Suppressor macrophage treated with lipopolysaccharide for 1 hour (primary cell): Measurements from ENCODE around the gene CLK4.

Experiments used
- DNase-seq, 3 donors: peaks; one replicate each; pipeline ENCODE4 v3.0.0-alpha.2; 2020 to 2022

The CLK4 gene

DNA sequence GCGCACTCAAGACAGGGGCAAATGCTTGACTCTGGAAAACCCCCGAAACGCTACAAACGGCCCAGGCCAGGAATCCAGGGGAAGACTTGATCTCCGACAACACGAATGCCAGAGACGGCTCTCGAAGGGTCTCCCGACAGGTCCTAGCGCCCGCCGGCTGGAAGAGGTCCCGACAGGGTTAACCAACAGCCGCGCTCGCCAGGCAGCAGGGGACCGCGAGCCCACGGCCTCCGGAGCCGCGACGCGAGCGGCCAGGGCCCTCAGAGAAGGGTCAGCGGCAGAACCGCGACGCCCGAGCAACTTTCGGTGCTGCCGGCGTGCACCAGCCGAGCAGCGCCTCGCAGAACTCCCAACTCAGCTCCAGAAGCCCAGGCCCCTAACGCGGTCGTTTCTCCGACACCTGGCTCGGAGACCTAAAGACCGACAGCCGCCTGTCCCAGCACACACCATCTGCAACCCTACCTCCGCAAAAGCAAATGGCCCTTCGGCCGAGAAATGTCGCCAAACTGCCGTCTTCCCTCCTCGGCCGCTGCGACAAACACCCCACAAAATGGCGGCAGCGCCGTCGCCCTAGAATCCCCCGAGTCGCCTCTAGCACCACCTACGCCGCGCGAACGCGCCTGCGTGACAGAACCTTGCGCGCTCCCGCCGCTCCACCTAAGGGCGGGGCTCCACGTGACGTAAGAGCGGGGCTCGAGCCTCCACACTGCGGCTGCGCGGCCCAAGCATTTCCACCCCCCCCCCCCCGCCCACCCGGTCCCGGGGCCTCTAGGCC is at the start of gene CLK4:
TSS of gene CLK4 (minus strand) at position 567 of the 775 bp plus-strand sequence. CDS start 3,634 bp downstream, outside the sequence.
- peak; percentile 98 to 99 (median 99) for DNase-seq

DNA sequence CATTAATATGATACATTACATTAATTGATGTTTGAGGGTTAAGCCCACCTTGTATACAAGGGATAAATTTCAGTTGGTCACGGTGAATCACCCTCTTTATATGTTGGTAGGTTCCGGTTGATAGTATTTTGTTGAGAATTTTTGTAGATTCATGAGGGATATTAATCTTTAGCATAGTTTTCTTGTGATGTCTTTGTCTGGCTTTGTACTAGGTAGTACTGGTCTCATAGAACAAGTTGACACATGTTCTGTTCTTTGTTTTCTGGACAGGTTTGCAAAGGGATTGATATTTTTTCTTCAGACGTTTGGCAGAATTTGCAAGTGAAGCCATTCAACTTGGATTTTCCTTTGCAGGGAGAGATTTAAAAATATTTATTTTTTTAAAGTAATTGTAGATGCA is 49.1 kb upstream of the CLK4 start:
- no peak for DNase-seq

DNA sequence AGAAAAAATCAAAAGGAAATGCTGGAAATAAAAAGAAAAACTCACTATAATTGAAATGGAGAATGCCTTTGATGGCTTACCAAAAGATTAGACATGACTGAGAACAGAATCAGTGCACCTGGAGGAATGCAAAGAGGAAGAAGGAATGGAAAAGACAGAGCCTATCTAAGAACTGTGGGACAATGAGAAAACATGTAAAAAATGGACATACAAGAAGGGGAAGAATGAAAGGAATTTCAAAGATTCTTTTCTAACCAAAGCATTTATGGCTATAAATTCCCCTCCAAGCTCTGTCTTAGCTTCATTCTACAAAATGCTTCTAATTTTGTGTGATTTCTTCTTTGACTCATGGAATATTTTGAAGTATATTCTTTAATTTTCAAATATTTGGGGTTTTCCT is 47.5 kb upstream of the CLK4 start:
- DNase-seq = no peak

DNA sequence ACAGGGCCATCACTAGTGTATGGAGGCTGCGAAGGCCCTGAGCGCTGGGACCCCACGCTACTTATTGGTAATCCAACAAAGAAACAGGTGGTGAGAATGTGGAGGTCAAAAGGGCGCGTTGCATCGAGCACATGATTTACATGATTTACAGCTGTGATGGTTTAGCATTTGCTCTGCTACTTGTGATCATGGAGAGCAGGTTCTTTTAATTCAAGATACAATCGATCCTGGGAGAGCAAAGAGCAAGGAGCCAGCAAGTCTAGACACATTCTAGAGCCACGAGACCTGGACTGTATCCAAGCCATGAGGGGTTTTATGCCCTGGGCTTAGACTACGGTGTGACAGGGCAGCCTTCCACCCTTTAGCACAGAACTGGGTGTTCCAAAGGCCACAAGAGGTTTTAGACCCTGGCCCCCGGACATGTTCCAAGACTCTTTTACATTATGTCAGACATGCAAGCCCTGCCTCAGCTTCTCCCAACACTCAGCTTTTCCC is 47.0 kb upstream of the CLK4 start:
- no peak for DNase-seq

DNA sequence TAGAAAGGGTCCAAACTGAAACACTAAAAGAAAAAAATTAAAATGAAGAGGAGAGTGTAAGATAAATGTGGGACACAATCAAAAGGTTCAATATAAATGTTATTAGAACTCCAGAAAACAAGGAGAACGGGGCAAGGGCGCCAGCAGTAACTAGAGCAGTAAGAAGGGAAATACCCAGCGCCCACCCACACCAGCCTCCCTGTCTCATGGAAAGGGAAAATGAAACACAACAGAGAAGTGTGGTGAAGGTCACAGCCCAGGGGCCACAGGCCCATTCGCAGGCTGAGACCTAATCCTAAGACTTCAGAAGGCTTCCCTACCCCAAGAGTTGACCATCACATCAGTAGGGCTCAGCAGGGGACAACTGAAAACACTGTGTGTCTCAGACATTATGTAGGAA is 45.8 kb upstream of the CLK4 start:
- DNase-seq = peak; percentile 68 to 85 (median 71)

DNA sequence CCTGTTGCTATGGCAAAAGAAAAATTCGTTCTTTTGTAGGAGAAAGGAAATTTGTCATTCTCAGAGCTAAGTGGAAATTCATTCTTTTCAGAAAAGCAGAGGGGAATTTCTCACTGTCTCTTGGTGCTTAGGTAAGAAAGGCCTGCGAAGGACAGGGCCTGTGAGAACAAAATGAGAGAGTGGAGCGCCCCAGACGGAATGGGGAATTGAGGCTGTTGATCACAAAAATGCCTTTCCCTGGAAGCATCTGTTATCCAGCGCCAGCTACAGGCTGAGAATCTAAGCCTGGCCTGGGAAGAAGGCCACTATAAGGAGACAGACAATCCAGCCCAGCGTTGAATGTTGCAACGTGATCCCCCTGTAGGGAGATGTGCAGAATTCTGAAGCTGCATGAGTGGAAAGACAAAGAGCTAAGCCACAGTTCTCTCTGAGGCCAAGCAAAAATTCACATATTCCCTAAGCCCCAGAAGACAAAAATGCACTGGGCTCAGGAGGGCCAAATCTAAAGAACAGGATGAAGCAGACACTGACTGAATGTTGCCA is 44.8 kb upstream of the CLK4 start:
- DNase-seq = peak in 2 of 3 donors; percentile 38 to 42

DNA sequence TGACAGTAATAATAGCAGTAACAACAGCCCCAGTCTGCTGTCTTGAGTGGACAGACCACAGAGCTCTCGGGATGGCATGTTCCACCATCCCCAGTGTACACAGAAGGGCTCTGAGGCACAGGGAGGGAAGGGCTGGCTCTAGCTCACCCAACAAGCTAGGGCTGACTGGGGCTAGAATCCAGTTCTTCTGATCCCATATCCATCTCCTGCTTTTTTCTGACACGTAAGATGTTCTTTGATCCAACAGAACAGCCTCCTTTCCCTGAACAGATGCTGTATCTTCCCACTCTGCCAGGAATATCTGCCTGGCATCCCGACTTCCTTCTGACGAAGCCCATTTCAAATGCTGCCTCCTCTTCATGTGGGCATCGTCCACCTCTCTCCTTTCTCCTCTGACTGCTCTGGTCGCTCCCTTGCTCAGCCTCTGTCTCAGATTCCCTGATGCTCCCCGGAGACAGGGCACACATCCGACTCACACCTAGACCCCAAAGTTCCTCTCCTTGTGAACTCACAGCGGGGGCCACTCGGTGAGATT is 43.6 kb upstream of the CLK4 start:
- no peak for DNase-seq

DNA sequence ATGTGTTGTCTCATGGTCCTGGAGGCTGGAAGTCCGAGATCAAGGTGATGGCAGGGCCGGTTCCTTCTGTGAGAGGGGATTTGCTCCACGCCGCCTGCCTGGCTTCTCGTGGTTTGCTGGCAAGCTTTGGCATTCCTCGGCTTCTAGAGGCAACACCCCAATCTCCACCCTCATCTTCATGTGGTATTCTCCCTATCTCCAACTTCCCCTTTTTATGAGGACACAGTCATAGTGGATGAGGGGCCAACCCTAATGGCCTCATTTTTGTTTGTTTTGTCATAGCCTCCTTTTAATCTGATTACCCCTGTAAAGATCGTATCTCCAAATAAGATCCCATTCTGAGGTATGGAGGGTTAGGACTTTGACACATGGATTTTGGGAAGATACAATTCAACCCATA is 41.7 kb upstream of the CLK4 start:
- peak; percentile 38 to 52 (median 39) for DNase-seq

DNA sequence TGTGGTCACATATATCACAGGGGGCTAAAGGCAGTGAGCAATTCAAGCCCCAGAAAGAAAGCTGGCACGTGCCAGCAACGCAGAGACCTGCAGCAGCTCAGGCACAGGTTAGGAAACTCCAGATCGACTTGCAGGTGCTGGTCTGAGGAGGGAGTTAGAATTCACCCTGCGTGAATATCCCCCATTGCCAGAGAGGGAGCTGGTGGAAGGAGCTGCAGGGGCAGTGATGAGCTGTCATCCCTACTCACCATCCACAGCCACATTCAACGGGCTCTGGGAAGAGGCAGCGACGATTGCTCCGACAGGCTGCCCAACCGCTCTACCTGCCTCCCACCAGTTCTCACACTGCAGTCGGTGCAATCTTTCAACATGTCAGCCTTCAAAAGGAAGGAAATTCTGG is 40.8 kb upstream of the CLK4 start:
- no peak for DNase-seq

DNA sequence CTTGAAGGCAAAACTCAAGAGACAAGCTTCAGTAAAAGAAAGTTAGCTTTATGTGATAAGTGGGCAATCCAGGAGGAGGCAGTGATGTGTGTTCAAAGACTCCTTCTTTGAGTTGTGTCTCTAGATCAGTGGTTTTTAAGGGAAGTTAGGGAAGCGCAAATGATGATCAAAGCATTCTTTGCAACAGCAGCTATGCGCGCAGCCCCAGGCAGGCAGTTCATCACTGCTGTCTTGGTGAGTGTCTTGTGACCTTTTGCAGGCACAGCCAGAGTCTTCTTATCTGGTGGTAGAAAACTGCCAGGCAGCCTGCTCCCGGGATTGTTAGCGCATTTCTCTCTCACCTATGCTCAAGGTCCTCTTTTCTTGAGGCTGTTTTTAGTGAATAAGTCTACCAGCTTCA is 40.3 kb upstream of the CLK4 start:
- peak in 2 of 3 donors; percentile 23 to 24 for DNase-seq

DNA sequence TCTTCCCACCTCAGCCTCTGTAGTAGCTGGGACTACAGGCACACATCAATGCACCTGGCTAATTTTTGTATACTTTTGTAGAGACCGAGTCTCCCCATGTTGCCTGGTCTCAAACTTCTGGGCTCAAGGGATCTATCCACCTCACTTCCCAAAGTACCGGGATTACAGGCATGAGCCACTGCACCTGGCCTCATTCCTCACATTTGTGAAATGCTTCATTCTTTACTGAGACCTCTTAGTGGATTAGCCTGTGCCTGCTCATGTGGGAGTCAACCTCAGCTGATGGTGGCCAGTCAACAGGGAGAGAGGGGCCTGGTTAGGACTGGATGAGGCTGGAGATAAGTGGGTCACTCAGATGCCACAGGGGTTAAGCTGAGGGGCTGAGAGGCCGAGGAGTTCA is 37.3 kb upstream of the CLK4 start:
- no peak for DNase-seq

DNA sequence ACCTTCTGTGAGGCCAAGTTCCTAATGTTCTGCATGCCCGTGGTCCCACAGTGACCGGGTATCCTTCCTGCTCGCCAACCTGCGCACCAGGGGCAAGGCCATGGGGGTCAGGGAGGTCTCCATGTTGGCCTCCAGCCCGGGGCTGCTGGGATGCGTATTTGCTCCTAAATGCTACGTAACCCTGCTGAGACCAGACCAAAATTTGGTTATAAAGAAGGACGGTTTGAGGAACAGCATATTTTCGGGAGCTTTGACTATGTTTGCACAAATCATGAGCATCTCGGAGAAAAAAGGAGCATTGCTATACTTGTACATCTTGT is 35.7 kb upstream of the CLK4 start:
- no peak for DNase-seq

DNA sequence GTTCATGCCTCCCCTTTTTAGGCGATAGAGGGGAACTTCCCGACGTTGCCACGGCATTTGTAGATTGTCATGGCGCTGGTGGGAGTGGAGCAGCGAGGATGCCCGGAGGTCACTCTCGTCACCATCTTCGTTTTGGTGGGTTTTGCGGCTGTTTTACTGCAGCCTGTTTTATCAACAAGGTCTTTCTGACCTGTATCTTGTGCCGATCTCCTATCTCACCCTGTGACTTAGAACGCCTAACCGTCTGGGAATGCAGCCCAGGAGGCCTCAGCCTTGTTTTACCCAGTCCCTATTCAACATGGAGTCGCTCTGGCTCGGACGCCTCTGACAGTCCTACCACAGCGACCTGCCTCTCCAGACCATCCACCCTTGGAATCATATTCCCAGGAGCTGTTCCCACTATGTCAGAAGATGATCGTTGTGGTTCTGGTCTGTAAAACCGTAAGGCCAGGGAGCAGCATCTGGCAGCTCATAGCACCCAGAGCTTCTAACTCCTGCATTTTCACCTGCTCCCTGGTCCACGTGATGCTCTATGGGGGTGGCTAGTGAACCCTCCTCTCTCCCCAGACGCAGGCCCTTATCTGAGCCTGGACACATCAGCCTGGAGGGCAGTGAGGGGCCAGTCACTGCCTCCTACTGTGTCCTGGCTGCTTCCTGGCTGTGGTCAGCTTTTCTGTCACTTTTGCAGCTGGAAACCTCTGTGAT is 35.1 kb upstream of the CLK4 start:
- DNase-seq = no peak

DNA sequence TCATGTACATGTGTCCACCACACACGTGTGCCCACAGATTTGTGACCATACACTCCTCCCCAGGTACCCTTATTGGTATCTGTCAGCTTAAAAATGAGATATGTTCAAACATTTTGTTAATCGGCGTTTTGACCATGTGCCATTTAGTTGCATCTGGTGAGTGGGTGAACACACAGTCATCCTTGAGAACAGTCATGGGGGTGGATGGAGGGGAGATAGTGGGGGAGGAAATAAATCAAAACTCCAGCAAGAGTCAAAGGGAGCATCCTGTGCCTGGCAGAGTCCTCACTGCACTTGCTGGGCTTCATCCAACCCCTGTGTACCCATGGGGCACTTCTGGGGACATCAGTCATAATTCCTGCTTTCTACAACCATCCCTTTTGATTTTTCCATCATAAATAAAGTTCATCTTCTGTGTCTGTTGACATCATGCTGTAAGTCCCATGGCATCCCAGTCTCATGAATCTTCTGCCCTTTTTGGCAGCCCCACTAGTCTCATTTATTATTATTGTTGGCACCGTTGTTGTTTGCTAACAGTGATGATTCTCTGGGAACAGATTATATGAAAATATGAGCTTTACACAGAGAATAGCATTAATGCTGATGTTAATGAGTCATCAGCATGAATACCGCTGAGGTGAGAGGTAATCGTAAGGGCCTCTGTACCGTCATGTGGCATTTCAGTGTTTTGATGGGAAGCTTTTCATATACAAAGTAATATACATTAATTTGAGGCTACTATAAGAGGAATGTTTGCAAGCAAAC is 24.4 kb upstream of the CLK4 start:
- DNase-seq = no peak

DNA sequence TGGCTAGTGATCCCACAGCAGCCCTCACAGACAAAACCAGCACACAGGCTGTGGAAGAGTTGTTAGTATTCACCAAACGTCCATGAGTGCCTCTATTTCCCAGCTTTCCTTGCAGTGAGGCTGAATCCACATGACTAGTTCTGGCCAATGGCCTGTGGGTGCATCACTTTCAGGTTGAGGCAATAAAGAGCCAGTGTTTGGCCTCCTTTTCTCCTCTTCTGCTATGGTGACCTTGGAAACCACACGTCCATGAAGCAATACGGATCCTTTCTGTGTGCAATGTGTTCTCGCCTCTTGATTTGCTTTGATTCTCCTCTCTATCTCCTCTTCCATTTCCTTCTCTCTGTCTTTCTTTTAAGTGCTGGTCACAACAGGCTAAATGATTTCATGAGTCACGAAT is 23.4 kb upstream of the CLK4 start:
- DNase-seq = no peak

DNA sequence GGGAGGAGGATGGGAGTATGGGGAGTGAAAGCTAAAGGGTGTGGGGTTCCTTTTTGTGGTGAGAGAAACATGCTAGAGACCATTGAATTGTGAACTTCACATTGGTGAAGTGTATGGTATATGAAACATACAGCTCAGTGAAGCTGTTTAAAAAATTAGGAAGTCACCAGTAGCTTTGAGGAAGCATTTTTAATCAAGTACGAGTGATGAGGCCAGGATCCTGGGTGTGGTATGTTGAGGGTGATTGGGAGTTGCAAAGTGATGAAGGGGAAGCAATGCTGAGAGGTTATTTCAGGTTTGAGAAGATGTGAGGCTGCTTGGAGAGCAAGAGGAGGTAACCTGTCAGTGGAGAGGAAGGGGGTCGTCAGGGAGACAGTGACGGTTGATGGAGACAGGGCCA is 22.7 kb upstream of the CLK4 start:
- peak in 1 of 3 donors; percentile 17 for DNase-seq

DNA sequence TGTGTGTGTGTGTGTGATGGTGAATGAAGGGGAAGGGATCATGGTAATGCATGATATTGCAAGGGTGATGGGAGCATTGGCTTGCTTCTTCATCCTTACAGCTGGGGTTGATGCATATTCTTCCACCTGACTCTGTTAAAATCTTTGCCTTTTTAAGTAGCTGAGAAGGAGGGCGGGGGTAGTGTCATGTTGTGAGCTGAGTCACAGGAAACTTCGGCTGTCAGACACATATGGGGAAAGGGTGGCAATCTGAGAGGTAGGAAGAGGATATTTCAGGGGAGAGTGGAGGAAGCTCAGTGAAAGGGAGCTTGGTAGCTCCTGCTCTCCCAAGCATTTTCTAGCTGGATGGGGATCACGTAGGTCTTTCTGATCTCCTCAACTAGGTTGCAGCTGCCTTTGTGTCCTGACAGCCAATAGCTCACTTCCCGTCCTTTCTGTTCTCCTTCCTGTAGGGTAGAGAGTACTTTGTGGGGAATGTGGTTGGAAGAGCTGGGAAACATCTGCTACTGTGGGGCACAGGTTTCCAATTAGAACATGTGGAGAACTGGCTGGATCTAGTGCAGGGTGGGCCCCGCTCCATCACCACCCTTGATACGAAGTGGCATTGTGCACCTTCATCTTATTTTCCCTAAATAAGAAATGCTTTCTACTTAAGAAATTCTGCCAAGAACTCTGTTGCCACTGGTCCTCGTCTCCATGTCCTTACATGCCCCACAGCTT is 18.1 kb upstream of the CLK4 start:
- peak; percentile 60 to 67 (median 66) for DNase-seq

DNA sequence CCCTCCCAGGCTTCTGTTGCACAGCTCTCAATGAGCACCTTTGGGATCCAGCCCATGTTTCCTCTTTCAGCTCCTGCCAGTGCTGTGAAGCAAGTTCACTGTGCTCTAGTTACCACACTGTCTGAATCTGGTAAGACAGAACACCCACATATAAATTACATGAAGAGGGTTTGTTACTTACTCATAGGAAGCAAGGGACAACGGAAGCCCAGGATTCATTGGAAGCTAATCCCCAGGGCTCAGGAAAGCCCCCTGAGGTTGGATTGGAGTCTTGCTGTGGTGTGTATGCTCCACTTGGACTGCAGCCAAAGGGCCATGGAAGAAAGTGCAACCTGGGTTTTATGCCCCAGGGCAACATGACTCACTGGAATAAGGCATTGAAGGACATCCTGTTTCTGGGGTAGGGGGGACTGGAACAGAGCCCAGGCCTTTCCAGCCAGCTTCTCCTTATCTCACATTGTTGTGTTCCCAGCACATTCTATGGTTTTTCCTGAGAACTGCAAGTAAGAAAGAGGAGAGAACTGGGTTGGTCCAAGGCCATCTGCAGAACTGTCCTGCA is 15.6 kb upstream of the CLK4 start:
- DNase-seq = peak; percentile 39 to 68 (median 40)

DNA sequence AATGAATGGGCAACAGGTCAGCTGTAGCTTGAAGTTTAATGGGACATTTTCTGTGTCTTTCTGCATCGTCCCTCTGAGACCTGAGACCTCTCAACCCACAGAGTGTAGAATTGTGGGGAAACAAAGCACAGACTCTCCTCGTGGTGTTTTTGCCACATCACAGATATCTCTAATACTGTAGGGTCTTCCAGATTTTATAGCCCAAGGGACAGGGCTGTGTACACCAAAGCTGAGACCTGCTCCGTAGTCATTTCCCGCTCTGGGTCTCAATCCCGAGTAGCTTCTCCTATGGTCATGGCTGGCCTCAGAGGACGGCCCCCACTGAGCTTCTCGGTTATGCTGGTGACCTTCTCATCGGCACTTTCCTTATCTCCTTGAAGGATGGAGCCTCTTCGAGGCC is 14.9 kb upstream of the CLK4 start:
- DNase-seq = no peak

DNA sequence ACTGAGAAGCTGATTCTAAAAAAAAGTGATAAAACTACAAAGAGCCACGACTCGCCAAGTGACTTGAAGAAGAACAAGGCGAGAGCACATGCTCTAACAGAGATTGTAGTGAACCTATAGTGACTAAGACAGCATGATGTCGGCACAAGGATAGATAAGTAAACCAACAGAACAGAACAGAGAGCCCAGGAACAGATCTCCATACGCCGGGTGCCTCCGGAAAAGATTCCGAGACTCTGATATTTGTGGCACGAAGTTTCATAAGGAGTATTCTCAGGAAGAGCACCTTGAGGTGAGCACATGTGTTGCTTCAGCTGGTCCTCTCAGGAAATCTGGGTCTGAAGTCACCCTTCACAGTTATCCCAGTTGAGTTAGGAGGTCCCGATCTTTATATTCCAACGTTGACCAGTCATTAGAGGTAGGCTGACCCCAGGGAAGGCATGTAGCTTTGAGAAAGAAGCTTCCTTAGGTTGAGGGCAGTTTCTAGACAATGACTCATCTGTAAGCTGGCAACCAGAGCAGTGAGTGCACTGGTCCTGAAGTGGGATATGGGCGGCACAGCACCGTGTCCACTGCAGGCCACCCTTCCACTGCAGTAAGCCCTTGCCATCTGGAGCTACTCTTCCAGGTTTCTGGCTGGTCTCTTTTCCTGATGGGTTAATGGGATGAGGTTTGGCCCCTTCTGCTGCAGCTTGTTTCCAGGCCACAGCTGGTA is 13.6 kb upstream of the CLK4 start:
- DNase-seq = no peak

DNA sequence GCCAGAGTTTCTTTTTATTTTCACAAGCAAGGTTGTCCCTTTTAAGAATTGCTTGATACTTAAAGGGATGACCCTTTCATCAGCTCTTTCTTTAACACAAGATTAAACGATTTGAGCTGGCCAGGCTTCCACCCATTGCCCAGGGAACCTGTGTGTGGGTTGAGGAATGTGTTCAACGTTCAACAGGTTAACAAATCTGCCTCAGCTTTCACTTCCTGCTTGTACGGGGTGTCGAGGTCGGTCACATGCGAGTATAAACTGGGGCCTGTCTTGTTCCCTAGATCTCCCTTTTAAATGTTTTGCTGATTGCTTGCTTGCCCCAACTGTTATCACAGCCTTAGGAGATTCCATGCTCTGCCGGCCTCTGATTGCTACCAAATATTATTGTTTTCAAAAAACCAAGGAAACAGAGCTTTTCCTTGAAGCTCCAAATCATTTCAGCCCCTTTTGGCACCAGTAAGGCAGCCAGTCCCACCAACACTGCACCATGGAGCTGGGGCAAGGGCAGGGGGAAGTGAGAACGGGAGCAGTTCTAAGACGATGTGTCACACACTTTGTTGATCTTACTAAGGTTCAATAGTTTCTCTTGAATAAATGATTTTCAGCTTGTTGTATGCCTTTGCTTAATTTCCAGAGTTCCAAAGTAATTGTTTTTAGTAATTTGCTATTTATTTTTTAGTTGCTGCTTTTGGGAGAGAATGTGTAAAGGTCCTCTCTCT is 10.7 kb upstream of the CLK4 start:
- DNase-seq = peak in 2 of 3 donors; percentile 36 to 39
